NCI-H187 treated with DMSO at 0.1 percent for 48 hours (cell line): ENCODE measurements around the gene SS18L1.
"Not testable (repeated sequence)": the region's sequence is repeated elsewhere in the genome, so short reads cannot be mapped to it uniquely, and the experiment has no call there.

ENCODE experiments used
- DNase-seq: peaks from one replicate; lab custom pipeline; 2025; lab: John Stamatoyannopoulos, UW

Gene SS18L1

GRCh38 chr20:62143081-62143956, at the start of gene SS18L1, which contains the start of gene PSMA7:
Gene SS18L1, plus strand, starts transcription at chr20:62143769. Its CDS starts 52 bp downstream, at chr20:62143821.
Gene PSMA7, minus strand, starts transcription at chr20:62143394. Its CDS starts 91 bp downstream, at chr20:62143303.
- DNase-seq: peak; percentile 49

DNA sequence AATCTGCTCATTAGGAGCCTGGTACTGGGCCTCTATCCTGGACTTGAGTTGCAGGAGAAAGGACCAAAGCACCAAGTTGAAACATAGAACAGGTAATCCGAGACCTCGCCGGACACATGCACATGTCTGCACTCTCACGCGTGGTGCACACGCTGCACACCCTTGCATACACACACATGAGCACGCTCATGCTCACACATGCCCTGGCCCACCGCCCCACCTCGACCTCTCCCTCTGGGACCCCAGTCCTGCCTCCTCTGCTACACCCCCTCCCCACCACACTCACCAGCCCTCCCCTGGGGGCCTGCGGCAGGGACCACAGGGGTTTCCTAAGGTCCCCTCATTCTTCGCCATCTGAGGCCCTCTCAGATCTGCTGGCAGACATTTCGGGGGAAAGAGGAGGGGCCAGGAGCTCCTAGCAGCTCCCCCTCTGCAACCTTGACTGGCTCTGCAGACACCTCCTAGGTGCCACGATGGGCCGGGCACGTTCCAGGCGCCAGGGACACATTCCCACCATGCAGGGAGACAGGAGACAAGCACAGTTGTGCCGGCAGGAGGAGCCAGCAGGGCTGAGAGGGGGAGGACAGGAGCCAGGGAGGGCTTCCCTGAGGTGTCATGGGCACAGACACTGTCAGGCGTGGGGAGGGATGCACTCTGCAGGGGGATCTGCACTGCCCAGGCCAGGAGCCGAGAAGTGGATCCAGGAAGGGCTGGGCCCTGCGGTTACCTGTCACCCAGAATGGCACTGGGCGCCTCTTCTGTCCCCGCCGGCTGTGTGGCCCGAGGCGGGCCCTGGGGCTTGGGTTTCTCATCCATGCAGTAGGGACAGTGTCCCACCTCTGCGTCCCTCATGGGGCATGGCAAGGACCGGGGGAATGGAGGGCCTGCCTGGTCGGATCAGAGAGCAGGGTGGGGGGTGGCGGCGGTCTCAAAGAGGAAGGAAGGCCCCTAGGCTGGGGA, 46.9 kb upstream of the SS18L1 start:
- DNase-seq: no peak

DNA sequence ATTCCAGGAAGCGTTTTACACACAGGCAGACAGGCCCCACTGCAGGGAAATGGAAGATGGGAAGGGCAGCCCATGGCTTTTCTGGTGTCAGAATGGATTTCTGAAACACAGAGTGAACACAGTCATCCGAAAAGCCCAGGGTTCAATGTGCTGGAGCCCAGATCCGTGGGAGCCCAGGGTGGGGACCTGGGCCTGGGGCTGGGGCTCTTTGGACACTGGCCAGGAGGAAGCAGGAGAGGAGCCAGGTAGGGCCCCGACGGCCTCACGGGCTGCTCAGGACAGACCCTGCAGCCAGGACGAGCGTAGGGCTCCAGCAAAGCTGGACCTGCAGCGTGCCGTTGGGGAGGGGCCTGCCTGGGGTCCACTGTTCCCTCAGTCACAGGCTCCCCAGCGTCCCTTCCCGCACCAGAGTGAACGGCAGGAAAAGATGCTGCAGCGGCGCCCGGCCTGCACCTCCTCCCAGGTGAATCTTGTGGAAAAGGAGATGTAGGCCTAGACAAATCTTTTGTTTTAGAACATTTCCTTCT, 45.6 kb upstream of the SS18L1 start:
- DNase-seq: no peak

- no peak for DNase-seq
Observed at GRCh38 chr20:62101078-62101477, 42.5 kb upstream of the SS18L1 start.

- DNase-seq: no peak
Observed at GRCh38 chr20:62103508-62104233, 39.9 kb upstream of the SS18L1 start.

DNA sequence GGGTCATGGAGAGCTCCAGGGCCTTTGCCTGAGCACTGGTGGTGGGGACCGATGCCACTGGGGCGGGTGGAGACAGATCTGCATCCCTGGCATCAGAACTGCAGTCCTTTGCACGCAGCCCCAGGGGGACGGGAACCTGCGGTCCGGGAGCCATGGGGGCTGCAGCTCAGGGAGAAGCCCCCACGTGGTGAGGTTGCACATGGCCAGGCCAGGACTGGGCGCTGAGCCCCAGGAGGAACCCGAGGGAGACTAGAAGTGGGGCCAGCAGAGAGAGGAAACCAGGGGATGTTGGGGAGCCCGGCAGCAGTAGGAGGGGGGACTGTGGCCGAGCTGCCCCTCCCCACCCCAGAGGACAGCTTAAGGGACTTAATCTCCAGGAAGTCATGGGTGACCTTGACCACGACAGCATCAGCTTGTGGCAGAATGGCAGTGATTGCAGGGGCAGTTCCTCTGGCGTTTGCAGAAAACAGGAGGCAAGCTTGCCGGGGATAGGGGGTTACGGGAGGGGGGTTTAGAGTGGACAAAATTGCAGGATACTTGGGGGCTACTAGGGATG, 39.3 kb upstream of the SS18L1 start:
- DNase-seq: no peak

- DNase-seq: no peak
Observed at GRCh38 chr20:62104791-62105345, 38.7 kb upstream of the SS18L1 start.

DNA sequence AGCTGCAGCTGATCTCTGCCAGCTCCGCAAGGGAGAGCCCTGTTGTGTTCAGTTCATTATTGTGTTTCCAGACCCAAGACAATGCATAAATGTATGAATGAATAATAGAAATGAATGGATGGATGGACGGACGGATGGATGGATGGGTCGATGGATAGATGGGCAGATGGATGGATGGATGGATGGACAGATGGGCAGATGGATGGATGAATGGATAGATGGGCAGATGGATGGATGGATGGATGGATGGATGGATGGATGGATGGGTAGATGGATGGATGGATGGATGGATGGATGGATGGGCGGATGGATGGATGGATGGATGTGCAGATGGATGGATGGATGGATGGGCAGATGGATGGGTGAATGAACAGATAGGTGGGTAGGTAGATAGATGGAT, 38.0 kb upstream of the SS18L1 start:
- DNase-seq: no peak

DNA sequence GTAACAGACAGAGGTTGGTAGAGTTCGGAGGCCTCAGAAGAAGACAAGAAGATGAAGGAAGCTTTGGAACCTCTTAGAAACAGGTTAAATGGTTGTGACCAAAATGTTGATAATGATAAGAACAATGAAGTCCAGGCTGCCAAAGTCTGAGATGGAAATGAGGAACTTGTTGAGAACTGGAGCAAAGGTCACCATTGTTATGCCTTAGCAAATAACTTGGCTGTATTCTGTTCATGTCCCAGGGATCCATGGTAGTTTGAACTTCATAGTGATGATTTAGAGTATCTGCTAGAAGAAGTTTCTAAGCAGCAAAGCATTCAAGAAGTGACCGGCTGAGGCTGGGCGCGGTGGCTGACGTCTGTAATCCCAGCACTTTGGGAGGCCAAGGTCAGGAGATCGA, 32.4 kb upstream of the SS18L1 start:
- no peak for DNase-seq

DNA sequence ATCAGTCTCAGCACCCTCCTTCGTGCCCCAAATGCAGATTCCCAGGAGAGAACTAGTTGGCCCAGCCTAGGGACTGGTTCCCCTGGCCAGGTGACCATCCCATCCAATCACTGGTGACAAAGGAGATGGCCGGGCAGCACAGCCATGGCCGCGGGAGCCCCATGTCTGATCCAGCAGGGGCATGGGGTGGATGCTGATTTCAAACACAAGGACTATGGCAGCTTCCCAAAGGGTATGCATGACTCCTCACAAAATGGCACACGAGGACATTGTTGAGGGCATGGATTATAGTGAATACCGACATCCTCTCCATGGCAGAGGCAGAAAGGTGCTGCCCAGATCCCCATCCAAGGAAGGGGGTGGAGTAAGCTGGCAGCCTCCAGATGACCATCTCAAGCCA, 31.2 kb upstream of the SS18L1 start:
- no peak for DNase-seq

- DNase-seq: no peak
Observed at GRCh38 chr20:62114894-62115293, 28.7 kb upstream of the SS18L1 start.

GRCh38 chr20:62115800-62116407, 27.7 kb upstream of the SS18L1 start:
- not testable (repeated sequence) for DNase-seq

GRCh38 chr20:62116558-62117361, 26.8 kb upstream of the SS18L1 start:
- no peak for DNase-seq

DNA sequence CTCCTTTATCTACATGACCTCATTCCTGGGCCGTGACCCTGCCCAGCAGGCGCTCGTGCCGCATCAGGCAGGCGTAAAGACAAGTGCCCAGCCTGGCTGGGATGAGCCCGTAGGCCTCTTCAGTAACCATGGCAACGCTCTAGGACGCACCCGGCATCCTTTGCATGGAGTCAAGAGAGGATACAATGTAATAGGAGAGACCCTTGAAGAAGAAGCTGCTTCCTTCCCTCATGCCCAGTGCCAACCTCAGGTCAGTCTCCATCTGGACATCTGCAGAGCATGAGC, 26.3 kb upstream of the SS18L1 start:
- DNase-seq: peak; percentile 51

- no peak for DNase-seq
Observed at GRCh38 chr20:62117658-62118057, 25.9 kb upstream of the SS18L1 start.

- no peak for DNase-seq
Observed at GRCh38 chr20:62118113-62119043, 25.2 kb upstream of the SS18L1 start.

DNA sequence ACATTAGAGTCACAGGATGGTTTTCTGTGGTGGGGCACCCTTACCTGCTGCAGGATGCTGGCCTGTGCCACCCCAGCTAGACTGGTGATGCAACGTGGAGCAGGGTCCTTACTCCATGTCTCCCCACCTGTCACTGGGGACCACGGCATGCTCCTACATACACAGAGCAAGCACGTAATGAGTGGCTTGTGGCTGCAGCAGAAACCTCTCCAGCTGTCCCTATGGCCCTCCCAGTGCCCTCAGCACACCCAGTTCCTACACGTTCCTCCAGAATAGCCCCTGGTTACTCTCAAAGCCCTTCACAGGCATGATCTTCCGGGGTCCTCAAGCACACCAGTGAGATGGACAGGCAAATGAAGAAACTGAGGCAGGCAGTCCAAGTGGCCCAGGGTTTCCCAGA, 24.5 kb upstream of the SS18L1 start:
- no peak for DNase-seq

- no peak for DNase-seq
Observed at GRCh38 chr20:62119591-62120364, 23.8 kb upstream of the SS18L1 start.
